Panc1 (cell line): Measurements from ENCODE around the gene UBD. TPM values are rescaled to one million over a fixed set of nuclear protein-coding genes. Genes with fewer than 3 reads are reported as not detected.

Source experiments
- ATAC-seq: fragments of 200-7000 bp; cut with Tn5 transposase; 2 replicates; pipeline ENCODE4 v1.9.1; 2020; ENCODE audit warnings: mild to moderate bottlenecking, moderate library complexity
- BruUV-seq: library from RNA; stranded (reverse); fragments of 400-500 nt; replicated peaks from 2 replicates; lab custom pipeline; 2021; lab: Mats Ljungman, UMichigan
- CTCF ChIA-PET: fragments of 300-600 bp; sonication (Branson Sonifier 250); formaldehyde crosslinking; loops from one replicate; lab custom pipeline; 2022; ENCODE audit warnings: antibody characterized with exemption; lab: Charles Lee
- POLR2A ChIA-PET: fragments of 300-600 bp; sonication (Branson Sonifier 250); formaldehyde crosslinking; loops from one replicate; lab custom pipeline; 2022; ENCODE audit warnings: antibody characterized with exemption; lab: Charles Lee
- DNase-seq: peaks from one replicate; pipeline ENCODE4 v3.0.0-alpha.2; 2010; ENCODE audit warnings: low read depth, low spot score
- H3K27ac ChIP-seq: 2 replicates; pipeline ENCODE4 v1.5.1; 2011; ENCODE audit warnings: mild to moderate bottlenecking, low read length, inconsistent platforms
- H3K27me3 ChIP-seq: fragments of 200-500 bp; sonication (Bioruptor generic); 2 replicates; pipeline ENCODE4 v1.6.0; 2014; ENCODE audit warnings: low read length, inconsistent platforms; ENCODE audit not compliant: control insufficient read depth, insufficient read depth
- H3K36me3 ChIP-seq: fragments of 200-500 bp; sonication (Bioruptor generic); 2 replicates; pipeline ENCODE4 v1.5.1; 2014; ENCODE audit warnings: inconsistent platforms, mild to moderate bottlenecking, low read length, moderate library complexity; ENCODE audit not compliant: control insufficient read depth, insufficient read depth
- H3K4me1 ChIP-seq: 2 replicates; pipeline ENCODE4 v1.5.1; 2011; ENCODE audit warnings: inconsistent platforms, mild to moderate bottlenecking, low read length, moderate library complexity; ENCODE audit not compliant: control insufficient read depth, insufficient read depth
- H3K4me3 ChIP-seq, 2 experiments: 2 replicates each; pipeline ENCODE4 v1.5.1; 2011 to 2012; ENCODE audit warnings: low read depth in 2 of 2, low read length in 2 of 2, mild to moderate bottlenecking in 2 of 2, inconsistent platforms in 1 of 2, moderate library complexity in 1 of 2
- H3K9me3 ChIP-seq: fragments of 200-500 bp; sonication (Bioruptor generic); 2 replicates; pipeline ENCODE4 v1.5.1; 2014; ENCODE audit warnings: low read depth, mild to moderate bottlenecking, inconsistent platforms, low read length, moderate library complexity; ENCODE audit not compliant: control insufficient read depth, insufficient read depth
- POLR2AphosphoS5 ChIP-seq: IDR thresholded peaks from 2 replicates; pipeline ENCODE4 v1.6.1; 2012; ENCODE audit warnings: mild to moderate bottlenecking, low read depth, low read length, moderate library complexity
- SIN3A ChIP-seq: IDR thresholded peaks from 2 replicates; pipeline ENCODE4 v1.6.1; 2012; ENCODE audit warnings: low read depth, mild to moderate bottlenecking, low read length, moderate library complexity, borderline replicate concordance; ENCODE audit not compliant: insufficient read depth
- TCF7L2 ChIP-seq: IDR thresholded peaks from 2 replicates; pipeline ENCODE4 v1.6.1; 2011; ENCODE audit warnings: mild to moderate bottlenecking, low read depth, low read length, inconsistent platforms
- in situ Hi-C: cut with HindIII; loops from 2 replicates; pipeline ENCODE4 v1.10.0; 2016; ENCODE audit warnings: low sequenced_read_pairs, low pct_unique_long_range_greater_than_20kb
- intact Hi-C: fragments of 100-400 bp; cut with micrococcal nuclease; formaldehyde crosslinking; loops from one replicate; pipeline ENCODE4 v1.10.0; 2022; ENCODE audit not compliant: unreplicated experiment
- total RNA-seq: library from RNA; stranded (reverse); gene quantifications from one replicate; pipeline ENCODE4 v1.2.1, GENCODE V29; 2021; ENCODE audit not compliant: unreplicated experiment
- TF ChIP-seq, protein P1 (sequence below): fragments of 450-650 bp; IDR thresholded peaks from 2 replicates; pipeline ENCODE4 v1.5.1; 2017; ENCODE audit warnings: mild to moderate bottlenecking
- TF ChIP-seq, protein P2 (sequence below), 2 experiments: IDR thresholded peaks; 2 replicates each; pipeline ENCODE4 v1.6.1; 2011 to 2012; ENCODE audit warnings: low read depth in 2 of 2, control low read depth in 1 of 2, low read length in 1 of 2, mild to moderate bottlenecking in 1 of 2, moderate library complexity in 1 of 2; ENCODE audit not compliant: insufficient read depth in 1 of 2

UBD gene
- total RNA-seq, 1 experiment from 2014 or later: 0.54 TPM

GRCh38 chr6:29510202-29510601, 49.3 kb downstream of the UBD start:
- ATAC-seq (no peak), DNase-seq (no peak)
- ChIA-PET POLR2A (no interaction called here), CTCF (no interaction called here)
- TF ChIP-seq, protein P1, sequence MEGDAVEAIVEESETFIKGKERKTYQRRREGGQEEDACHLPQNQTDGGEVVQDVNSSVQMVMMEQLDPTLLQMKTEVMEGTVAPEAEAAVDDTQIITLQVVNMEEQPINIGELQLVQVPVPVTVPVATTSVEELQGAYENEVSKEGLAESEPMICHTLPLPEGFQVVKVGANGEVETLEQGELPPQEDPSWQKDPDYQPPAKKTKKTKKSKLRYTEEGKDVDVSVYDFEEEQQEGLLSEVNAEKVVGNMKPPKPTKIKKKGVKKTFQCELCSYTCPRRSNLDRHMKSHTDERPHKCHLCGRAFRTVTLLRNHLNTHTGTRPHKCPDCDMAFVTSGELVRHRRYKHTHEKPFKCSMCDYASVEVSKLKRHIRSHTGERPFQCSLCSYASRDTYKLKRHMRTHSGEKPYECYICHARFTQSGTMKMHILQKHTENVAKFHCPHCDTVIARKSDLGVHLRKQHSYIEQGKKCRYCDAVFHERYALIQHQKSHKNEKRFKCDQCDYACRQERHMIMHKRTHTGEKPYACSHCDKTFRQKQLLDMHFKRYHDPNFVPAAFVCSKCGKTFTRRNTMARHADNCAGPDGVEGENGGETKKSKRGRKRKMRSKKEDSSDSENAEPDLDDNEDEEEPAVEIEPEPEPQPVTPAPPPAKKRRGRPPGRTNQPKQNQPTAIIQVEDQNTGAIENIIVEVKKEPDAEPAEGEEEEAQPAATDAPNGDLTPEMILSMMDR: no peak
- TF ChIP-seq, protein P2, sequence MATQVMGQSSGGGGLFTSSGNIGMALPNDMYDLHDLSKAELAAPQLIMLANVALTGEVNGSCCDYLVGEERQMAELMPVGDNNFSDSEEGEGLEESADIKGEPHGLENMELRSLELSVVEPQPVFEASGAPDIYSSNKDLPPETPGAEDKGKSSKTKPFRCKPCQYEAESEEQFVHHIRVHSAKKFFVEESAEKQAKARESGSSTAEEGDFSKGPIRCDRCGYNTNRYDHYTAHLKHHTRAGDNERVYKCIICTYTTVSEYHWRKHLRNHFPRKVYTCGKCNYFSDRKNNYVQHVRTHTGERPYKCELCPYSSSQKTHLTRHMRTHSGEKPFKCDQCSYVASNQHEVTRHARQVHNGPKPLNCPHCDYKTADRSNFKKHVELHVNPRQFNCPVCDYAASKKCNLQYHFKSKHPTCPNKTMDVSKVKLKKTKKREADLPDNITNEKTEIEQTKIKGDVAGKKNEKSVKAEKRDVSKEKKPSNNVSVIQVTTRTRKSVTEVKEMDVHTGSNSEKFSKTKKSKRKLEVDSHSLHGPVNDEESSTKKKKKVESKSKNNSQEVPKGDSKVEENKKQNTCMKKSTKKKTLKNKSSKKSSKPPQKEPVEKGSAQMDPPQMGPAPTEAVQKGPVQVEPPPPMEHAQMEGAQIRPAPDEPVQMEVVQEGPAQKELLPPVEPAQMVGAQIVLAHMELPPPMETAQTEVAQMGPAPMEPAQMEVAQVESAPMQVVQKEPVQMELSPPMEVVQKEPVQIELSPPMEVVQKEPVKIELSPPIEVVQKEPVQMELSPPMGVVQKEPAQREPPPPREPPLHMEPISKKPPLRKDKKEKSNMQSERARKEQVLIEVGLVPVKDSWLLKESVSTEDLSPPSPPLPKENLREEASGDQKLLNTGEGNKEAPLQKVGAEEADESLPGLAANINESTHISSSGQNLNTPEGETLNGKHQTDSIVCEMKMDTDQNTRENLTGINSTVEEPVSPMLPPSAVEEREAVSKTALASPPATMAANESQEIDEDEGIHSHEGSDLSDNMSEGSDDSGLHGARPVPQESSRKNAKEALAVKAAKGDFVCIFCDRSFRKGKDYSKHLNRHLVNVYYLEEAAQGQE (IDR thresholded peaks at IDR 0.05; ENCODE audit: insufficient read depth in 1 of 2, low read depth in 2 of 2, low read length in 1 of 2): no peak
- TF ChIP-seq SIN3A (no peak), POLR2AphosphoS5 (no peak), TCF7L2 (no peak)
- in situ Hi-C loops: no loop called here
- Histone ChIP-seq H3K36me3 (no peaks in the 10 kb centered on the region), H3K9me3 (no peaks in the 10 kb centered on the region), H3K4me3 (no peak overlapping the region), H3K27ac (no peak overlapping the region), H3K4me1 (no peaks in the 10 kb centered on the region), H3K27me3 (no peaks in the 10 kb centered on the region; the same call in none of the 2 replicates)
- BruUV-seq: no TSS peak
- intact Hi-C loops: no loop called here

DNA sequence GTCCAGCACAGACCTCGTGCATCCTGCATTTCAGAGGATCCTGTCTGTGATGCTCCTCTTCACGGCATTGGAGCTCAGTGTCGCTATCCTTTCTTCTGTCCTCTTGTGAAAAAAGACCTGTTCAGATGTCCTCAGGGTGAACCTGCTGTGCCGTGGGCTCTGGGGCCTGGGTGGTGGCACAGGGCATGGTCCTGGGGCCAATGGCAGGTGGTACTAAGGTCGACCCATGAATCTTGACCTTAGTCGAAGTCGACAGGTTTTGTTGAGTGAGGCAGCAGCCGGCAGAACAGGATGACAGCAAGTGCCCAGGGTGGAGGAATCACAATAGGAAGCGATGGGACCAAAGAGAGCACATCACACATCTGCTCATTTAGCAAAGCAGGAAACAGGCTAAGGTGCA, 49.8 kb downstream of the UBD start:
- Histone ChIP-seq H3K9me3 (no peaks in the 10 kb centered on the region), H3K36me3 (no peaks in the 10 kb centered on the region), H3K4me3 (no peak overlapping the region), H3K4me1 (no peaks in the 10 kb centered on the region), H3K27ac (no peak overlapping the region), H3K27me3 (no peaks in the 10 kb centered on the region; the same call in none of the 2 replicates)
- in situ Hi-C loops (no loop called here), intact Hi-C loops (no loop called here)
- ATAC-seq: no peak
- POLR2A ChIA-PET: no interaction called here
- no TSS peak for BruUV-seq
- TF ChIP-seq SIN3A: no peak
- no peak for TF ChIP-seq POLR2AphosphoS5
- TF ChIP-seq, protein P1: no peak
- no peak for TF ChIP-seq TCF7L2
- TF ChIP-seq, protein P2 (IDR thresholded peaks at IDR 0.05; ENCODE audit: insufficient read depth in 1 of 2, low read depth in 2 of 2, low read length in 1 of 2): no peak
- no peak for DNase-seq
- CTCF ChIA-PET: no interaction called here
